ENCODE results near the gene CEACAM18.
"Not testable (repeated sequence)": the region's sequence is repeated elsewhere in the genome, so short reads cannot be mapped to it uniquely, and the experiment has no call there.

CEACAM18 gene

GRCh38 chr19:51461723-51462161 lies 16.6 kb upstream of the CEACAM18 start:
- no peak for DNase-seq (ENCODE audit: low spot score)

- no peak for DNase-seq (ENCODE audit: low spot score)
Measured at GRCh38 chr19:51462276-51462675, 16.1 kb upstream of the CEACAM18 start.

GRCh38 chr19:51462681-51463080 lies 15.7 kb upstream of the CEACAM18 start:
- no peak for DNase-seq (ENCODE audit: low spot score)

- DNase-seq (ENCODE audit: low spot score): not testable (repeated sequence)
Measured at GRCh38 chr19:51463976-51464581, 14.3 kb upstream of the CEACAM18 start.

GRCh38 chr19:51466723-51467122 lies 11.6 kb upstream of the CEACAM18 start:
- DNase-seq (ENCODE audit: low spot score): no peak

- DNase-seq (ENCODE audit: low spot score): no peak
Measured at GRCh38 chr19:51467864-51468544, 10.3 kb upstream of the CEACAM18 start.

GRCh38 chr19:51468545-51468920 lies 9.8 kb upstream of the CEACAM18 start:
- no peak for DNase-seq (ENCODE audit: low spot score)

- DNase-seq (ENCODE audit: low spot score): no peak
Measured at GRCh38 chr19:51469162-51469561, 9.2 kb upstream of the CEACAM18 start.

GRCh38 chr19:51469629-51470028 lies 8.7 kb upstream of the CEACAM18 start:
- no peak for DNase-seq (ENCODE audit: low spot score)

- no peak for DNase-seq (ENCODE audit: low spot score)
Measured at GRCh38 chr19:51470966-51471365, 7.4 kb upstream of the CEACAM18 start.

DNA sequence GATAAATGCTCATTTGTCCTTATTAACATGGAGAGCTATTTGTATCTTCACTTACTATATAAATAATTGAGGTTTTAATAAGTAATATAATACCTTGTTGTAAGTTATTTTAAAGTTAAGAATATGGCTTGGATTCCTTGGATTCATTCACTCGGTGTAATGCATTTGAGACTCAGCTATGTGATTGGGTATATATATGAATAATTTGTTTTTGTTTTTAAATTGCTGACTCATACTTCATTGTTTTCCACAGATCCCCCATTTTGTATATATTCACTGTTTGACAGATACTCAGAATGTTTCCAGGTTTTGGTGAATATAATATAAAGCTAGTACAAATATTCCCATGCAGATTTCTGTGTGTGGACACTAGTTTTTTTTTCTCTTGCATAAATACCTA lies 6.8 kb upstream of the CEACAM18 start:
- DNase-seq (ENCODE audit: low spot score): no peak

DNA sequence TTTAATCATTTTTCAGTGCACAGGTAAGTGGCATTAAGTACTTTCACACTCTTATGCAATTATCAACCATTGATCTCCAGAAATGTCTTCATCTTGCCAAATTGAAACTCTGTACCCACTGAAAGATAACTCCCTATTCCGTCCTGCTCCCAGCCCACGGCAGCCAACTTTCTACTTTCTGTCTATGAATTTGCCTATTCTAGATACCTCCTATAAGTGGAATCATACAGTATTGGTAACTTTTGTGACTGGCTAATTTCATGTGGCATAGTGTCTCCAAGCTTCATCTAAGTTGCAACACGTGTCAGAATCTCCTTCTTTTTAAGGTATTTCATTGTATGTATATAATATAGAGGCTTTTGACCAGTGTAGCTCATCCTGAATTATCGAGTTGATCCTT lies 5.7 kb upstream of the CEACAM18 start:
- no peak for DNase-seq (ENCODE audit: low spot score)

DNA sequence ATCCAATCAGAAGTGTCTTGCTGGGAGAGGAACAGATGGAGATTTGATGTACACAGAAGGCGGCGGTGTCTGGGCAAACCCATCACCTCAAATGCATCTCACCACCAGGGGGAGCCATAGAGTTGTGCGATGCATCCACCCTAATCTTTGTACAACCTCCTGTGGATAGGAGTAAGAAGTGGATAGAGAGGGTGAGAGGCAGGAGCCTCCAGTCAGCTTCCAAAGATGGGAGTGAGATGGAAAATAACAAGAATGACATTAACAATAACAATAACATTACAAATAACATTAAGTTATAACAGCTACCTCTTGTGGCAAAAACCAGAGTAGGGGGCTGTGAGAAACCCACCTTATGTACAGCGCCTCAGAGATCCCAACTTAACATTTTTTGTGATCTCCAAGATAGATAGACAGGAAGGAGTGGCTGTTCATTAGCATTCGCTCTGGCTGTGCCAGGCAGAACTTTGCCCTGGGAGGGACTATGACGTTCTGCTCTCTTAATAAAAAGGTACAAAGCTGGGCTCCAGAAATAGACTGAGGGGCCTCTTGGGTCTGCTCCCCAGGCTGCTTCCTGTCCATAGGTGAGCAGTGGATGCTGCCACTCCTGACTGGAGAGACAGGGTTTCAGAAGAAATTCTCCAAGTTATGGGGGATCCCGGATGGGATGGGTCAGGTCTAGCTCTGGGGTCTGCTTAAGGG lies 5.2 kb upstream of the CEACAM18 start:
- DNase-seq (ENCODE audit: low spot score): peak; percentile 70

- no peak for DNase-seq (ENCODE audit: low spot score)
Measured at GRCh38 chr19:51476164-51476563, 2.2 kb upstream of the CEACAM18 start.

- no peak for DNase-seq (ENCODE audit: low spot score)
Measured at GRCh38 chr19:51477344-51477743, 995 bp upstream of the CEACAM18 start.

DNA sequence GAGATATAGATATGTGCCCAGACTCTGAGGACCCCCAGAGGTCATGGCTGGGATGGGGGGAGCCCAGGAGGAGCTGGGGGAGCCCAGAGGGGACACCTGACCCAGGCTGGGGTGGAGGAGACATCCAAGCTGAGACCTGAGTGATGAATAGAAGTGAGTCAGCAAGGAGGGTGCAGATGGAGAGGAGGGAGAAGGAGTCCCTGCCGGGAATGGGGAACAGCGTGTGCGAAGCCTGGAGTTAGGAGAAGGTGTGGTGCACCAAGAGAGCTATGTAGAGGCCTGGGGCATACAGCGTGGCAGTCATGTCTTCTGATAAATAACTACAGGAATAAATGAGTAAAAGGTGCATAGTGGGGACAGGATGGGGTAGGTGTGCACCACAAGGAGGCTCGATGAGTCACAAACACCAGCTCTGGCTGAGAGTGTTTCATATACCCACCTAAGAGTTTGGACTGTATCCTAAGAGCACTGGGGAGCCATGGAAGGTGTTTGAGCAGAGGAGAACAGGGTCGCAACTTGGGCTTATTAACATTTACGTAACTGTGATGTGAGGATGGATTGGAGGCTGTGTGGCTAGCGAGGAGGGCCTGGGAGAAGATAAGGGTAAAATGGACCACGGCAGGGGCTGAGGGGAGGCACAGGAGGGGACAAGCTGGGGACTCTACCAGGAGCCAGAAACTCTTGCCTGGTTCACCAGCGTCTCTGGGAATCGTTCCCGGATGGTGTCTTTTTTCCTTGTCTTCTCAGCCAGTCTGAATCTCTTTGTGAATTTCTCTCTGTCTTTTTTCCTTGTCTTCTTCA lies 1.4 kb downstream of the CEACAM18 start:
- no peak for DNase-seq (ENCODE audit: low spot score)

- DNase-seq (ENCODE audit: low spot score): no peak
Measured at GRCh38 chr19:51480590-51480989, 2.3 kb downstream of the CEACAM18 start.

GRCh38 chr19:51485960-51486660 lies 7.8 kb downstream of the CEACAM18 start:
- DNase-seq (ENCODE audit: low spot score): no peak

- no peak for DNase-seq (ENCODE audit: low spot score)
Measured at GRCh38 chr19:51488491-51488890, 10.2 kb downstream of the CEACAM18 start.

GRCh38 chr19:51489113-51489512 lies 10.8 kb downstream of the CEACAM18 start:
- DNase-seq (ENCODE audit: low spot score): no peak

- no peak for DNase-seq (ENCODE audit: low spot score)
Measured at GRCh38 chr19:51490676-51491075, 12.3 kb downstream of the CEACAM18 start.

DNA sequence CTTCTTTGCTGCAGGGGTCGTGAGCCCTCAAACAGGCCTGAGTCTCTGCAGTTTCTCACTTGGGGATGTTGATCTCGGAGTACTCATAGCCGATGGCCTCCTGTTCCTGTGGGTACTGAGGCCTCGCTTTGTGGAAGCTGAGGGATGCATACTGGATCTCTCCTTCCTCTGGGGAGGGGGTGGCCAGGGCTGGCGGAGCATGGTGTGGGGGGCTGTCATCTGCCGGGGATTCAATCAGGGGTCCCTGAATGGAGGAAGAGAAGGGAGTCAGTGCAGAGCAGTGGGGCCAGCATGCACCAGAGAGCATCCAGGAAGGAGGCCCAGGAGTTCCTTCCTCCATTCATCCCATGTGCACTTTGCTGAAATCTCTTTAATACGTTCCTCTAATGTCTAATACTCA lies 13.2 kb downstream of the CEACAM18 start:
- no peak for DNase-seq (ENCODE audit: low spot score)
